ENCODE results near the gene HOXA2.

HOXA2 gene

DNA sequence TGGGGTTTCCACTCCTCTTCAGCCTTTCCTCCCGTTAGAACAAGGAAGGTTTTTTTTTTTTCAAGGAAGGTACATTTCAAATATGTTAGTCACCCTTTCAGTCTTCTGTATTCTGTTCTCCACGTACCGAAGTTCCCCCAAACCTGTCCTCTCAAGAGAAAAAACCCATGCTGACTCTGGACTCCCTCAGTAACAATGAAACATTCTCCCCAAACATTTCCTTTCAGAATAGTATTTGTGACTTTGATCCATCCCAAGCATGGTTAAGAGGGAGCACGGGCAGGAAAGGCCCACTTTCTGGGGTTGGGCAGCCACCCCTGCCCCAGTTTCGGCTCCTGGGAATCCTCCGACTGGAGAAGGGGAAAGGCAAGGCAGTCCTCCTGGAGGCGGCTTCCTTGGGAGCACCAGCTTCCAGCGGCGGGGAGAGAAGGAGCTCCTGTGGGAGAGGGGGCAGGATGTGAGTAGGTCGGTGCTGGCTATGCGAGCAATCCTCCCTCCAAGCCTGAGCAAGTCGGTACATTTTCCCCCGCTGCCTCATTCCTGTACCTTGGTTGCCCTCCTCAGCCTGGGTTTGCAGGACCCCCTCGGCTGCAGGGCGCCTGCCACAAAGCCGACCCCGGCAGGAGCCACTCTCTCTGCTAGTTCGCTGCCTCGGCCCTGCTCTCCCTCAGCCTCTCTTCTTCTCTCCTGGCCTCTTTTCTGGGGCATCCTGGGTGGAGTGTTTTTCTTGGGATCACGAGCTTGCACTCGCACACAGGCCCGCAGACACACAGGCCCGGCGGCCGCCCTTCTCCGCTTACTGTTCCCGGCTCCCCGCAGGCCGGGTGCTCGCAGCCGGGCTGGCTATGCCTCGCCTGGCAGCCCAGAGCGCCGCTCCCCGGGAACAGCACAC is 4.6 kb downstream of the HOXA2 start:
- no peak for DNase-seq

DNA sequence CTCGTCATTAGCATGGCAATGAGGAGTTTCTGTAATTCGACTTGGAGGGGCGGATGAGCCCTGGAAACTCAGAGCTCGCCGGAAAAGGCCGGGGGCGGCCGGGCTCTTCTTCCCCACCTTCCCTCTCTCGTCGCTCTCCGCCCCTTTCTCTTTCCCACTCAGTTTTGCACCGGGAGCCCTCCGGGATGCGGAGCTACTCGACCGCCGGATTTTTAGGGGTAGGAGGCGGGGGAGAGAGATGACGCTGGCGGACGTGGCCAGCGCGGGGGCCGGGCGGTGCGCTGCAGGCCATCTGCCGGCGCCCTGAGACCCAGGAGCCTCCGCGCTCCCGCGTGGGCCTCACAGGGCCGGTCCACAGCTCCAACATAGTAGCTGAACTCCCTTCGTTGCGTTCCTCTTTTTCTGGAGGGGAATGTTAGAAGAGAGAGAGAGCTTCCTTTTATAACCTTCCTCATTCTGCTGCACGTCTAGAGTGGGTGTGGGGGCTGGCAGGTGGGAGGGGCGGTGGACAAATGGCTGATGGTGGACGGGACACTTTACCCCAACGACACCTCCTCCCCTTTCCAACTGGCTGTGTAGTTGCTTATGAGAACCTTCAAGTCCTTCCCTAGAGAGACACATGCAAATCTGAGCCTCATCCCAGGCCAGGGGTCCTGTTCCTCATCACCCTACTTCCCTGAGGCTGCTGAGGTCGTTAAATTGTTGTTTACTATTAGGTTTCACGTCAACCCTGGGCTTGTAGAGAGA is 5.5 kb downstream of the HOXA2 start:
- peak; percentile 60 to 75 for DNase-seq

DNA sequence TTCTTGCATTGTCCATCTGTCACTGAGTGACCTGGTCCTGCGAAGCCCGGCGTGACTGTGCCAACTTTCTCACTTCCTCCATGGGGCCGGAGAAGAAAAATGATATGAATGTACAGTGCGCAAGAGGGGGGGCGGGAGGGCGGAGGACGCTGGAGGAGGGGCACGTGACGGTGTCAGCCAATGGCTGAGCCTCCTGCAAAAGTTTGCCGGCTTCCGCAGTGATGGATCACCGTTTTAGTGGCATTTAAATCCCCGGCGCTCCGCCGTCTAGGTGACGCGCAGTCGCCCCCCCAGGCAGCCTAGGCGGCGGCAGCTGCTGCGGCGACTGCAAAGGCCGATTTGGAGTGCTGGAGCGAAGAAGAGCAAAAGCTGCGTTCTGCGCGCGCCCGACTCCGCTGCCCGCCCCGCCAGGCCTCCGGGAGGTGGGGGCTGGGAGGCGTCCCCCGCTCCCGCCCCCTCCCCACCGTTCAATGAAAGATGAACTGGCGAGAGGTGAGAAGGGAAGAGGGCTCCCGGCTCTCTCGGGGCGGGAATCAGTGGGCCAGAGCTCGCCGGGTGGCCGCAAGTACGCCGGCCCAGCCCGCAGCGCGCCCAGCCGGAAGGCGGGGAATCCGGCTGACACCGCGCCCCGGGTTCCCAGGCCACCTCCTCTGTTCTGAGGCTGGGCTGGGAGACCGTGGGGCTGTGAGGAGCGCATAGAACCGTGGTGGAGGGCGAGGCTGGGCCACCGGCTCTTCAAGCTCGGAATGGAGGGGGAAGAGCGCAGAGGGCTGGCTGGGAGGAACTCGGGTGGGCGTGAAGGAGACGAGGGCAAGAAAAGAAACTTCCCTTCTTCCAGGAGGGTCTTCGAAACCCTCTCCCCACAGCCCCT is 6.4 kb downstream of the HOXA2 start, which contains the start of gene HOXA1:
TSS of gene HOXA1 (minus strand) at position 104 of the 871 bp plus-strand sequence. CDS start at position 16, 88 bp downstream.
- DNase-seq, result peak; percentile 93 to 95

DNA sequence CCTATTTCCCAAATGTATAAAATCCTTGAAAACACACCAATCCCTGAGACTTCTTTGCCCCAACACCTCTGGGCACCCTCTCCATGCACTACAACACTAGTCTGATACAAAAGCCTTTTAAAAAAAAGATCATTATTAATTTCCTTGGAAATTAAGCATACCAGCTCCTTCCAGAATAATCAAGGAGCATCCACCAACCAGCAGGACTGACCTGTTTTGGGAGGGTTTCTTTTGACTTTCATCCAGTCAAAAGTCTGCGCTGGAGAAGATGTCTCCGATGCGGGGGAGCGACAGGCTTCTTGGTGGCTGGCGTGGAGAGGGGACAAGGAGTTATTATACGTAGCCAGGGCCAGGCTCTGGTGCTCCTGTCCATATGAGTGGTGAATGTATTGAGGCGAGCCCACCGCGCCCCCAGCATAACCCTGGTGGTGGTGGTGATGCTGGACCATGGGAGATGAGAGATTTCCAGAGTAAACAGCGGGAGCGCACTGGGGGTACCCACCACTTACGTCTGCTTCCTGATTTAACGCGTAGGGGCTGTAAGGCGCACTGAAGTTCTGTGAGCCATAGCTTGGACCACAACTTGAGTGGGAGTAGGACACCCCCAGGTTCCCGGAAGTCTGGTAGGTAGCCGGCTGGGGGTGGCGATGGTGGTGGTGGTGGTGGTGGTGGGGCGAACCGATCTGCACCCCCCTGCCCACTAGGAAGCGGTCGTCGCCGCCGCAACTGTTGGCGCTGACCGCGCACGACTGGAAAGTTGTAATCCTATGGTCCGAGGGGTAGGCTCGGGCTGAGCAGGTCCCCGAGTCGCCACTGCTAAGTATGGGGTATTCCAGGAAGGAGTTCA is 7.2 kb downstream of the HOXA2 start:
- DNase-seq, result peak; percentile 42 to 52

DNA sequence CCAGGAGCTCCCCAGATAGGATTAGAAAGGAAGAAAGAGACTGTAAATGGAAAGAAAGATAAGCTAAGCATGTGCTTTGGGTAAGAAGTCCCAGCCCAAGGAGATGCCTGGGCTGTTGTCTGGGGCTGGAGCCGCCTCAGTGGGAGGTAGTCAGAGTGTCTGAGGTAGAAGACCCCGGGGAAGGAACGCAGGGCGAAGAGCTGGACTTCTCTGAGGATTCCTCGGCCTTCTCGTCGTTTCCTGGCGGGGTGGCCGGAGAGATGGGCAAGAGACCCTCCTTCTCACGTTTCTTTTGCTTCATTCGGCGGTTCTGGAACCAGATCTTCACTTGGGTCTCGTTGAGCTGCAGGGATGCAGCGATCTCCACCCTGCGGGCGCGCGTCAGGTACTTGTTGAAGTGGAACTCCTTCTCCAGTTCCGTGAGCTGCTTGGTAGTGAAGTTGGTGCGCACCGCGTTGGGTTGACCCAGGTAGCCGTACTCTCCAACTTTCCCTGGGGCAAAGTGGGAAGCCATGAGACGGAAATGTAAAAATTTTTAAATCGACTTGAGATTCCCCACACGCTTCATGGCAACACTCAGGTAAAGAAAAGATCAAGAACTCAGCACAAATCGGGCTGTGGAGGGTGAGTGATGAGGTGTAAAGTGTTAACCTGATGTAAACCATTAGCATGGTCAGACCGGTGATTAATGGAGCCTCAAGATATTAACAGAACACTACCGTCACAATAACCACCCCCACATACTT is 8.0 kb downstream of the HOXA2 start:
- no peak for DNase-seq

GRCh38 chr7:27093184-27093895 is 9.1 kb downstream of the HOXA2 start:
- DNase-seq, result no peak

GRCh38 chr7:27092819-27093110 is 9.7 kb downstream of the HOXA2 start:
- no peak for DNase-seq

GRCh38 chr7:27091941-27092818 is 10.3 kb downstream of the HOXA2 start:
- DNase-seq, result no peak

GRCh38 chr7:27091105-27091504 is 11.4 kb downstream of the HOXA2 start:
- no peak for DNase-seq

GRCh38 chr7:27088002-27088922 is 14.2 kb downstream of the HOXA2 start:
- no peak for DNase-seq

- no peak for DNase-seq
Measured at GRCh38 chr7:27083646-27084045, 18.8 kb downstream of the HOXA2 start.

GRCh38 chr7:27082171-27082570 is 20.3 kb downstream of the HOXA2 start:
- DNase-seq, result no peak

DNA sequence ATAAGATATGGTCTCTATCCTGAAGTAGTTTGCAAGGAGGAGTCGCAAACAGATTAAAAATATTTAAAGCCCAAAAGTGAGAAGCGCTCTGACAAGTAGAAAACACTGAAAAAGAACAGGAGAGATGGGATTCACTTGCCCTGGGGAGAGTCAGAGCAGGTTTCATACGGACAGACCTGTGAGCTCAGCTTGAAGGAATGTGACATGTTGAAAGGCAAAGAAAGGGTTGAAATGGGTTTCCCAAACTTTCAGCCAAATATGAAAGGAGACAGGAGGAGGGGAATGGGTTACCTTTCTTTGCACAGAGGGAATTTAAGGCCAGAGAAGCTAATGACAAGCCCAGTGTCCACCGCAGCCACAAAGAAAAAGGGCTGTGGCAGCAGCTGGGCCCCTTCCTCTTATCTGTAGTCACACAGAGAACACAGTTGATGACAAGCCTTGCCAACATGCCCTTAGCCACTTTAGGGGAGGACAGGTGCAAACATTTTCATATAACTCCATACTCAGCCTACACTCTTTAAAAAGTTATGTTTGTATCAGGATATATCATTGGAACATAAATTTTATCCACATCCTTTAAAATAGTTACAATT is 21.5 kb downstream of the HOXA2 start:
- DNase-seq, result no peak

GRCh38 chr7:27079234-27079975 is 23.1 kb downstream of the HOXA2 start:
- DNase-seq, result no peak

DNA sequence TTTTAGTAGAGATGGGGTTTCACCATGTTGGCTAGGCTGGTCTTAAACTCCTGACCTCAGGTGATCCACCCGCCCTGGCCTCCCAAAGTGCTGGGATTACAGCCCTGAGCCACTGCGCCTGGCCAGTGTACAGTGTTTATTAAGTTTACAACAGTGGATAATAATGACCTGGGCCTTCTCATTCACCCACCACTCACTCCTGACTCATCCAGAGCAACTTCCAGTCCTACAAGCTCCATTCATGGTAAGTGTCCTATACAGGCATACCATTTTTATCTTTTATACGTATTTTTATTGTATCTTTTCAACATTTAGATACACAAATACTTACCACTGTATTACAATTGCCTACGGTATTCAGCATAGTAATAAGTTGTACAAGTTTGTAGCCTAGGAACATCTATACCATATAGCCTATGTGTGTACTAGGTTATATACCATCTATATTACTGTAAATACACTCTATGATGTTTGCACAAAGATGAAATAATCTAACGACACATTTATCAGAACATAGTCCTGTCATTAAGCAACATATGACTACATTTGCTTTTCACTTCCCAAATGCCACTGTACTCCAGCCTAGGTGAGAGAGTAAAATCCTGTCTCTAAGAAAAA is 23.8 kb downstream of the HOXA2 start:
- no peak for DNase-seq

DNA sequence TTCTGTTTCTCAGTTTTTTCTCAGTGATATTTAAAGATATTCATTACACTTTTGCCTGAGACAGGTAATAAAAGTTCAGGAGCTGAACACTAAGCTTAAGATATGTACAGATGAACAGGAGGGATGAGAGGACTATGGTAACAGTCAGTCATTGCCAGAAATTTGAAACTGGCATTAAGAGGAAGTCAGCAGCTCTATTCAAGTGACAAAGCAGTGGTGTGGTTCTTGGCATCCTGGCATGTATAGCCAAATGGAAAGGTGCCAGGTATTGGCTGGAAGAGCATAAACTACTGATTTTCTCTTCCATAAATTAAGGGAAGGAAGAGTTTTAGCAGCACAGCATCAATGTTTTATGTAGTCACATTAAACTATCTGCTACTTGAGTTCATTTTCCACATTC is 29.4 kb downstream of the HOXA2 start:
- peak; percentile 7 to 55 for DNase-seq

All from Kasumi-1 (cell line).